ENCODE measurements around the gene PDE11A. TPM values are rescaled to one million over a fixed set of nuclear protein-coding genes. Genes with fewer than 3 reads are reported as not detected.
A peak's percentile ranks its signal among the peaks of the same experiment; 100 is the strongest.

The PDE11A gene
- polyA plus RNA-seq, 2 of the 4 experiments (the other 2 are of a cell fraction) = 3.6 to 5.6 TPM

DNA sequence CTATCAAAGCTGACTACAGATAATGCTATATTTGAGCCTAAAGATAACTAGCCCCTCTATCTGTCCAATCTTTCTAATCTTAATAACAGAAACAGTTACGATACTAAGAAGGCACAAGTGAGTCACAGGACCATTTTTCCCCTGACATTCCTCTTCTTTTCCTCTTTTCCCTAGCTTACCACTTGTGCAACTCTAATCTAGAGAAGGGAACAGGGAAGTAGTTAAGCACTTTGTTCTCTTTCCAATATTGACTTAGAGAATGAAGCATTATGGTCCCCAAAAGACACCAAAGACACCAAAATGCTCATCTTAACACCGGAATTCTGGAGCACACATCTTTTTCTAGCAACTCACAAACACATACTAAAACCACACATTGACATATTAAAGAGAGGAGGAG lies 1.8 kb downstream of the PDE11A start:
- WGBS (ENCODE audit: missing lambda C conversion rate) = 18% methylated on average over 2 of the region's 2 CpGs
- peak overlapping the region; percentile 26; the same call in 2 of the 3 replicates for H3K4me3 ChIP-seq
- CTCF ChIA-PET = interaction anchor here (0.8 to 1.9 kb wide), 3 partner anchors 13 to 343 kb away, joined by 3 to 7 read pairs (median 3); partner anchors contain the start of gene RBM45

DNA sequence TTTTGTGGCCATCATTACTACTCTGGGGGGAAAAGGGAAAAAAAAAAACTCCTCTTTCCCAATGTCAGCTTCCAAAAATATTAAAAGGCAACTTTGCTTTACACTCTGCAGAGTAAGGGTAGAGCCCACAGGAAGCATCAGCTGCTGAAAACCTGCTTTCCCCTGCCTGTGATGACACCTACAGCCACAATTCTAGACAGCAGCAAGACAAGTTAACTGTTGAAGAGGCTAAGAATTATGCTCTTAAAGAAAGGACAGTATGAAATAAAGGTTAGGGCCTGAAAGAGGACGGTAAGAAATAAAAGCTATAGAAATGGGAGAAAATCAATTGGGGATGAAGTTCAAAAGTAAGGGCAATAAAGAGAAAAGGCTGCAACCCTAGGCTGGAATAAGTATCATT lies 3.0 kb downstream of the PDE11A start:
- peaks cover 35% of the 10 kb centered on the region; the same call in 2 of the 3 replicates for H3K4me1 ChIP-seq
- DNase-seq (ENCODE audit: low read depth in 1 of 2, low spot score in 1 of 2) (peak in 1 of 2 experiments; percentile 58), ATAC-seq (no peak), FAIRE-seq (no peak)
- CTCF ChIA-PET = interaction anchor here (0.6 to 1.5 kb wide), 8 partner anchors 10 to 349 kb away, joined by 3 to 23 read pairs (median 4); partner anchors contain the start of gene RBM45
- H3K9me3 ChIP-seq = no peaks in the 10 kb centered on the region
- TF ChIP-seq MAZ (IDR thresholded peaks at IDR 0.05; ENCODE audit: borderline replicate concordance, low read depth, low read length) (no peak), RCOR1 (IDR thresholded peaks at IDR 0.05; ENCODE audit: low read depth, low read length) (no peak), RAD21 (conservative IDR thresholded peaks at IDR 0.05 in 1 of 2, IDR thresholded peaks at IDR 0.05 in 1 of 2) (peak; percentile 45 to 59), POLR2A (IDR thresholded peaks at IDR 0.05; ENCODE audit: low read length) (no peak), KDM5A (IDR thresholded peaks at IDR 0.05) (peak; percentile 67; the same call in 1 of the 2 replicates), SMC3 (IDR thresholded peaks at IDR 0.05) (peak; percentile 40; the same call in 1 of the 3 replicates), ZSCAN20 (CRISPR knock-in tag; IDR thresholded peaks at IDR 0.05) (no peak)
- TF ChIP-seq, protein P1, sequence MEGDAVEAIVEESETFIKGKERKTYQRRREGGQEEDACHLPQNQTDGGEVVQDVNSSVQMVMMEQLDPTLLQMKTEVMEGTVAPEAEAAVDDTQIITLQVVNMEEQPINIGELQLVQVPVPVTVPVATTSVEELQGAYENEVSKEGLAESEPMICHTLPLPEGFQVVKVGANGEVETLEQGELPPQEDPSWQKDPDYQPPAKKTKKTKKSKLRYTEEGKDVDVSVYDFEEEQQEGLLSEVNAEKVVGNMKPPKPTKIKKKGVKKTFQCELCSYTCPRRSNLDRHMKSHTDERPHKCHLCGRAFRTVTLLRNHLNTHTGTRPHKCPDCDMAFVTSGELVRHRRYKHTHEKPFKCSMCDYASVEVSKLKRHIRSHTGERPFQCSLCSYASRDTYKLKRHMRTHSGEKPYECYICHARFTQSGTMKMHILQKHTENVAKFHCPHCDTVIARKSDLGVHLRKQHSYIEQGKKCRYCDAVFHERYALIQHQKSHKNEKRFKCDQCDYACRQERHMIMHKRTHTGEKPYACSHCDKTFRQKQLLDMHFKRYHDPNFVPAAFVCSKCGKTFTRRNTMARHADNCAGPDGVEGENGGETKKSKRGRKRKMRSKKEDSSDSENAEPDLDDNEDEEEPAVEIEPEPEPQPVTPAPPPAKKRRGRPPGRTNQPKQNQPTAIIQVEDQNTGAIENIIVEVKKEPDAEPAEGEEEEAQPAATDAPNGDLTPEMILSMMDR (IDR thresholded peaks at IDR 0.05) = peak; percentile 28; the same call in 2 of the 3 replicates
- H3K4me2 ChIP-seq = peak overlapping the region; percentile 77
- 6% methylated on average over 1 of the region's 1 CpG for WGBS (ENCODE audit: missing lambda C conversion rate)
- H3K4me3 ChIP-seq = no peak overlapping the region
- 0 out of 6 replicates have a peak overlapping the region, but pooled peaks of 1 of the 2 experiments have one; percentile 58 for H3K27ac ChIP-seq
- POLR2A ChIA-PET = interaction anchor here (0.5 kb wide), 1 partner anchor 18 kb away, joined by 3 read pairs; no protein-coding TSS in a partner anchor

More for the DNA sequence above, 1.8 kb downstream of the PDE11A start:
- H3K4me2 ChIP-seq = peak overlapping the region; percentile 77
- DNase-seq (ENCODE audit: low read depth in 1 of 2, low spot score in 1 of 2) = peak in 1 of 2 experiments; percentile 26
- no peaks in the 10 kb centered on the region for H3K9me3 ChIP-seq
- peak overlapping the region; percentile 30 to 32; a peak in 4 of 6 replicates for H3K27ac ChIP-seq
- 0 out of 2 replicates have a peak, but pooled peaks have one; percentile 19 for TF ChIP-seq JUNB (IDR thresholded peaks at IDR 0.05)
- no peak for TF ChIP-seq RNF2 (IDR thresholded peaks at IDR 0.05; ENCODE audit: borderline replicate concordance, low read depth)
- TF ChIP-seq, protein P2, sequence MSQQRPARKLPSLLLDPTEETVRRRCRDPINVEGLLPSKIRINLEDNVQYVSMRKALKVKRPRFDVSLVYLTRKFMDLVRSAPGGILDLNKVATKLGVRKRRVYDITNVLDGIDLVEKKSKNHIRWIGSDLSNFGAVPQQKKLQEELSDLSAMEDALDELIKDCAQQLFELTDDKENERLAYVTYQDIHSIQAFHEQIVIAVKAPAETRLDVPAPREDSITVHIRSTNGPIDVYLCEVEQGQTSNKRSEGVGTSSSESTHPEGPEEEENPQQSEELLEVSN (IDR thresholded peaks at IDR 0.05; ENCODE audit: borderline replicate concordance, low read depth) = no peak
- peak; percentile 8 to 22; a peak in 1 of 4 replicates for TF ChIP-seq CEBPB (IDR thresholded peaks at IDR 0.05)
- no peak for TF ChIP-seq KDM1A (IDR thresholded peaks at IDR 0.05; ENCODE audit: low read depth)
- TF ChIP-seq HOXB13 (CRISPR knock-in tag; IDR thresholded peaks at IDR 0.05; ENCODE audit: low read depth) = no peak
- TF ChIP-seq FOSB (CRISPR knock-in tag; IDR thresholded peaks at IDR 0.05) = no peak
- peaks cover 41% of the 10 kb centered on the region; the same call in 2 of the 3 replicates for H3K4me1 ChIP-seq
- ATAC-seq = no peak
- FAIRE-seq = no peak
- POLR2A ChIA-PET = no interaction called here

DNA sequence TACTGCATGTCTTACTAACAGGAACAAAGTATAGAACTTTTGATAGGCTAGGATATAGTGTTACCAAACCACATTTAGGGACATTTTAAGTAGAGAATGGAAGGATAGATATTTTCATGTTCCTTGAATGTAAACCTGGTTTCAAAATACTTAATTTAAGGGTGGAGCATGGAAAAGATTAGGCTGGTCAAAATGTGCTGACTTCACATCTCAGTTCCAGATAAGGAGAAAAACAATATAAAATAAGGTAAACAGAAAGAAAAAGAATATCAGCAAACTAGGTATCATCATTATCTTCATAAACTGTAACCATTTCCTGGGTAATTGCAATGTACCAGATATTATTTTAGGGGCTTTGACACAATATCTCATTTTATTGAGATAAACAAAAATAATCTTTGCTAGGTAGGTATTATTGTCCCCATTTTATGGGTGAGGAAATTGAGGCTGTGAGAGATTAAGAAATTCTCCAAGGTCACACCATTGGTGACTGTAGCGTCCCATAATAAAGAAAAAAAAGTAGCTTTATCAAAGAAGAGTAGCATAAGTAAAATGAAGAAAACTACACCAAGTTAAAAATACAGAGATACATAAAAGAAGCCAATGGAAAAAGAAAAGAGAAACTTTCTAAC lies 3.6 kb downstream of the PDE11A start:
- ChIA-PET CTCF (interaction anchor here (0.6 to 1.5 kb wide), 4 partner anchors 9 to 85 kb away, joined by 3 to 23 read pairs (median 4); no protein-coding TSS in a partner anchor), POLR2A (no interaction called here)
- 91% methylated on average over 1 of the region's 1 CpG for whole genome bisulfite sequencing (ENCODE audit: missing lambda C conversion rate)
- no peak for TF ChIP-seq HOXB13 (CRISPR knock-in tag; IDR thresholded peaks at IDR 0.05; ENCODE audit: low read depth)
- TF ChIP-seq, protein P3, sequence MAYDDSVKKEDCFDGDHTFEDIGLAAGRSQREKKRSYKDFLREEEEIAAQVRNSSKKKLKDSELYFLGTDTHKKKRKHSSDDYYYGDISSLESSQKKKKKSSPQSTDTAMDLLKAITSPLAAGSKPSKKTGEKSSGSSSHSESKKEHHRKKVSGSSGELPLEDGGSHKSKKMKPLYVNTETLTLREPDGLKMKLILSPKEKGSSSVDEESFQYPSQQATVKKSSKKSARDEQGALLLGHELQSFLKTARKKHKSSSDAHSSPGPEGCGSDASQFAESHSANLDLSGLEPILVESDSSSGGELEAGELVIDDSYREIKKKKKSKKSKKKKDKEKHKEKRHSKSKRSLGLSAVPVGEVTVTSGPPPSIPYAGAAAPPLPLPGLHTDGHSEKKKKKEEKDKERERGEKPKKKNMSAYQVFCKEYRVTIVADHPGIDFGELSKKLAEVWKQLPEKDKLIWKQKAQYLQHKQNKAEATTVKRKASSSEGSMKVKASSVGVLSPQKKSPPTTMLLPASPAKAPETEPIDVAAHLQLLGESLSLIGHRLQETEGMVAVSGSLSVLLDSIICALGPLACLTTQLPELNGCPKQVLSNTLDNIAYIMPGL (CRISPR knock-in tag; IDR thresholded peaks at IDR 0.05; ENCODE audit: borderline replicate concordance) = no peak
- TF ChIP-seq MYC (IDR thresholded peaks at IDR 0.05; ENCODE audit: borderline replicate concordance, low read length) = no peak
- TF ChIP-seq ESRRA (IDR thresholded peaks at IDR 0.05; ENCODE audit: borderline replicate concordance, low read length) = no peak
- no peak for TF ChIP-seq HEYL (CRISPR knock-in tag; IDR thresholded peaks at IDR 0.05)
- TF ChIP-seq GATA3 (IDR thresholded peaks at IDR 0.05; ENCODE audit: borderline replicate concordance) = no peak
- TF ChIP-seq, protein P2 (IDR thresholded peaks at IDR 0.05; ENCODE audit: borderline replicate concordance, low read depth) = no peak
- TF ChIP-seq TP53 (CRISPR knock-in tag; IDR thresholded peaks at IDR 0.05) = no peak
- TF ChIP-seq, protein P1 (IDR thresholded peaks at IDR 0.05) = no peak
- DNase-seq (ENCODE audit: low read depth in 1 of 2, low spot score in 1 of 2) (no peak), ATAC-seq (no peak), FAIRE-seq (no peak)
- peak overlapping the region; percentile 77 for H3K4me2 ChIP-seq
- no peak overlapping the region for H3K4me3 ChIP-seq
- H3K27ac ChIP-seq = 0 out of 6 replicates have a peak overlapping the region, but pooled peaks of 1 of the 2 experiments have one; percentile 58
- H3K4me1 ChIP-seq = peaks cover 29% of the 10 kb centered on the region; the same call in 2 of the 3 replicates
- no peaks in the 10 kb centered on the region for H3K9me3 ChIP-seq

Data from A549 (cell line).